DMS53 treated with DMSO at 0.1 percent for 48 hours (cell line): ENCODE data around the gene VSX1.

Experiments
- DNase-seq: peaks from one replicate; lab custom pipeline; 2025; ENCODE audit not compliant: unreplicated experiment; lab: John Stamatoyannopoulos, UW

The VSX1 gene

DNA sequence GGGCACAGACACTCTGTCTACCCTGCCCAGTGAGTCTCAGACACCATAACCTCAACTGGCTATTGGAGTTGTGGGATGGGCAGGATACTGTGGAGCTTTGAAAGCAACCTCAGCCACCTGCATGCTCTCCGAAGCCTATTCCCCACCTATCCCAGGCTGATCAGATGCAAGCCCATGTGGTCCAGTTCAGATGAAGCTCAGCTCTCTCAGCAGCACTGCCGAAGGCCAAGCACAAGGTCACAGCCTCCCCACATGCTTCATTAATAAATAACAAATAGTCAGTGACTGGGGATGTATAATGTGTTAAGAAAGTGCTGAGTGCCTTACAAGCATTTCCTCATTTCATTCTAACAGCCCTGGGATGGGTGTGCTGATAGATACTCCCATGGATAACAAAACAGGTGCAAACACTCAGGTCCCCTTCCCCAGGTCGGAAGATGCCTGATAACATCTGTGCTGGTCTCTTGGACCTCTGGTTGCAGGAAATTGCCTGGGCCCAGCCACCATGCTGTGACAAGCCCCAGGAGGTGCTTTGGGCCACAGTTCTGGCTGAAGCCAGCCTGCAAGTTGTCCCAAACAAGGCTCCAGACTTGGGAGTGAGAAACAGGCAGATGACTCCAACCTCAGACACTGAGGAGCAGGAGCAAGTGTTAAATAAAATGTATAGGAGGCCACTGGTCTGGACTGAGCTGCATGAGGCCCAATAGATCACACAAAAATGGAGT, 27.7 kb downstream of the VSX1 start:
- no peak for DNase-seq

DNA sequence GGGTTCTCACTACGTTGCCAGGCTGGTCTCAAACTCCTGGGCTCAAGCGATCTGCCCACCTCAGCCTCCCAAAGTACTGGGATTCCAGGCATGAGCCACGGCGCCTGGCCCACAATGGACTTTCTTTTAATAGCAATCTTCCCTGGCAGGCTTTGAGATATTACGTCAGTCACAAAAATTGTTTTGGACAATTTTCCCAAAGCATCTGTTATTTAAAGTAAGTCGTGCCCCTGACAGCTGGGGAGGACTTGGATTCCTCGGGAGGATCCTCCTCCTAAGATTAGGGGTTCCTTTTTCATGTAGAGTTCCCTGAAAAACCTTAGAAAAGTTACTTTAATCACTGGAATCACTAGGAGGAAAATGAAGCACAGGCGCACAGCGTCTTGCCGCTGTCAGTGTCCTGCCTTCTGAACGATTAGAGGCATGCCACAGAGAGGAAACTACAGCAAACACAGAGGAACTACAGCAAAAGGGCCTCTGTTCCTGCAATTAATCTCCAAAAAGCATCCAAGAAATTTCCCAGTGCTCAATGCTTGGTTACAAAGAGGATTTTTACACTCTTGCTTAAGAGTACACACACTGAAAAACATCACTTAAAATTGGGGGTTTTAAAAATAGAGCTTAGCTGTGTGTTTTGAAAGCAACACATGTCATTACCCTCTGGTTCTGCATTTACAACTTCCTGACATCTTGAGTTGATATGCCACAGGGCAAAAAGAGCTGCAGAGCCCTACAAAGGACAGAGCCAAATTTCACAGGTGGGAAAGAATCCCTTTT, 28.5 kb downstream of the VSX1 start:
- no peak for DNase-seq

DNA sequence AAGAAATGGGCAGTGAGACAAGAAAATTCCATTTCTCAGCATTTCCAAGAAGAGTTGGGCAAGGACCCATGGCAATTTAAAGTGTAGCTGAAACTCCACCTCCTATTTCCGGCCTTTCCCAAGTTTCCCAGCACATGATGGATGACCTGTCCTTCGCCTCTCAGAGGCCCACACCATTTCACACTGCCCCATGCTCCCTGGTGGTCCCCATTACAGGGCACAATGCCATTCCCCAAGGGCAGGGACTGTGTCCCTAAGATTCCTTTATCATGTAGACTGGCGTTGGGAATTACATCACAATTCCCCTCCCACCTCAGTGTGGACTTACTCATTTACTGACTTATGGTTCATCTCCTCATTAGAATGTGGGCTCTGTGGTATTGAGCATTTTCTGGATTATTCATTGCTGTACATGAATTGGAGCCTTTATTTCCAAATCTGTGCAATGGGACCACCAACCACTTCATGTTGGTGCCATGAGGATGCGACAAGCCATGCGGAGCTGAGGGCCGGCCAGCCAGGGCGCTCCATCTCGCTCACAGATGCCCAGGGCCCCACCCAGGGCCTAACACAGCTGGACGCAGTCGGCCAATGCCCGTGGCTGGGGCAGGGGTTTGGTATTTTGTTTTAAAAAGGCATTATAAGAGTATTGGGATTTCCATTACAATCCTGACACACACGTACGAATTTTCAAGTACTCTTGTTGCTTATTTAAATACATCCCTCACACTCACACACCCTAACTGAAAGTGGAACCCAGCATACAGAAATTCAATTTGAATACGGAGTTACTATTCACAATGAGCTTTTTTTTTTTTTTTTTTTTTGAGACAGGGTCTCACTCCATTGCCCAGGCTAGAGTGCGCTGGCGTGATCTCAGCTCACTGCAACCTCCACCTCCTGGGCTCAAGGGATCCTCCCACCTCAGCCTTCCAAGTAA, 29.4 kb downstream of the VSX1 start:
- no peak for DNase-seq

DNA sequence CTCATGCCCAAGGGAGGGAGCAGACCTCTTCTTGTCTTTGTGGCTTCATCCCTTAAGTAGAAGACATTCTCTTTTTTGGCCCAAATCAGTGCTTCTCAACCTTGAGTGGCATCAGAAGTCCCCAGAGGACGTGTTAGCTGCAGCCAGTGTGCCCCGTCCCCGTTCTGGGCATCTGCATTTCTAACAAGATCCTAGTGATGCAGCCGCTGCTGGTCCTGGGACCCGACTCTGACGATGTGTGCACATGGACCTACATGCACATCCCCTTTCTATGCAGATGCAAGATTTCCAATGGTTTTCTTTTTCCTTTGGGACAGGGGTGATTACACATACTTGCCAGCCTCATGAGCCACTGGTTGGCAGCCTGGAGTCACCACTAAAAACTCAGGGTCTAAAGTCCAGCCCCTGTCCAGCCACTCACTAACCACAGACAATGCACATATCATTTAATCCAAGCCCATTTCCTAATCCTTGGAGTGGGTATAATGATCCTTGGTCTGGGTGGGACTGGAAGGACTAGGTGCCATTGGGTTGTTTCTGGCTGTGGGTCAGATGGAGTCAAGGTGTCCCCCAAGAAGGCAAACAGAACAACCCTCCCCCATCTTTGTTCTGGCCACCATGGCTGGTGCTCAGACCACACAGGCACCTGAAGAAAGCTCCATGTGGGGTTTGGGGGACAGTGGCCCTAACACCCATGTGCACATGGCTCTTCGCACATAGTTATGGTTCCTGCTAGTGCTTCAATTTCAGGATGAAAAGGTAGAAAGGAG, 30.4 kb downstream of the VSX1 start:
- DNase-seq: no peak

DNA sequence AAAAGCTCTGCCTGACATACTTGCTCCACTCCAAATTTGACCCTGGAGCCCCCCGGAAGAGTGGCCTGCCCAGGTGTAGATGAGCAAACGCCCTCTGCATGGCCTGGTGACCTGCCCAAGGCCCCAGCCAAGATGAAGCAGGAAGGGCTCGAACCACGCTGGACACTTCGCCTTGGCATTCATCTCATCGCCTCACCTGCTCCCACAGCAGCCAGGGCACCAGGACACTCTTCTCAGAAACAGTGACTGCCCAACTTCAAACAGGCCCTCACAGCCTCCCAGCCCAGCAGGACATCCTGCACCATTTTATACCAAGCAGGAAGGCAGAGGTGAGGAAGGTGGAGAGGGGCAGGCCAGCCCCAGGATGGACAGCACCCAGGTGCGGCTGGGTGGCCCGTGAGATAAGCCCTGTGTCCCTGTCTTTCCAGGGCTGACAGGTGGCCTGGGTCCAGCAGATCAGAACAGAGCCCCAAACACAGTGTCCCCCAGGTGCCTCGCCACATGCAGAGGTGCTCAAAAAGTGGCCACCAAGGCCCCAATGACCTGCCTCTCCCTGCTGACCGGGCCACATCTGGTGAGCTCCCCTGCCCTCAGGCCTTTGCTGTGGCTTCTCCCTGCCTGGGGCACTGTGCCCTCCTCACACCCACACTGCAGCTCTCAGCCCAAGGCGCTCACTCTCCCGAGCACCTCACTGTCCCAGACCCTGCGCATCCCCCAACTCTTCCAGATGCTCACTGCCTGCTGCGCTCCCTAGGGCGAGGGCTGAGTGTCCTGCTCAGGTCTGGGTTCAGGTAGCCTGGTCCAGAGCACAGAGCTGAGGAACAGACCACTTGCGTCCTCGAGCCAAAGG, 31.2 kb downstream of the VSX1 start:
- no peak for DNase-seq

DNA sequence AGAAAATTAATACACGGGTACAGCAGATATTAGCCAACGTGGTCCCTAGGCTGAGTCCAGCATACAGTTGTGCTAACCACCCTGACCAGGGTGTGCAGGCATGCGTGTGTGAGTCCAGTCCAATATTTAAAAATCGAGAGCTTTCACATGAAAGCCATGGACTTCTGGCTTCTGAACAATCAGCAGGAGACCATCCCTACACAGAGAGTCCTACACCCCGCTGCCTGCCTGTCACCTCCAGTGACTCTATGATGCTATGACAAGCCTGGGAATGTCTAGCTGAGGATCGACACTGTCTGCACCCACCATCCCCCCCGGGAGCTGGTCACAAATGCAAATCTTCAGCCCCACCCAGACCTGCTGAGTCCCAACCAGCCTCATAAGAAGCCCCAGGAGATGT, 31.9 kb downstream of the VSX1 start:
- no peak for DNase-seq

DNA sequence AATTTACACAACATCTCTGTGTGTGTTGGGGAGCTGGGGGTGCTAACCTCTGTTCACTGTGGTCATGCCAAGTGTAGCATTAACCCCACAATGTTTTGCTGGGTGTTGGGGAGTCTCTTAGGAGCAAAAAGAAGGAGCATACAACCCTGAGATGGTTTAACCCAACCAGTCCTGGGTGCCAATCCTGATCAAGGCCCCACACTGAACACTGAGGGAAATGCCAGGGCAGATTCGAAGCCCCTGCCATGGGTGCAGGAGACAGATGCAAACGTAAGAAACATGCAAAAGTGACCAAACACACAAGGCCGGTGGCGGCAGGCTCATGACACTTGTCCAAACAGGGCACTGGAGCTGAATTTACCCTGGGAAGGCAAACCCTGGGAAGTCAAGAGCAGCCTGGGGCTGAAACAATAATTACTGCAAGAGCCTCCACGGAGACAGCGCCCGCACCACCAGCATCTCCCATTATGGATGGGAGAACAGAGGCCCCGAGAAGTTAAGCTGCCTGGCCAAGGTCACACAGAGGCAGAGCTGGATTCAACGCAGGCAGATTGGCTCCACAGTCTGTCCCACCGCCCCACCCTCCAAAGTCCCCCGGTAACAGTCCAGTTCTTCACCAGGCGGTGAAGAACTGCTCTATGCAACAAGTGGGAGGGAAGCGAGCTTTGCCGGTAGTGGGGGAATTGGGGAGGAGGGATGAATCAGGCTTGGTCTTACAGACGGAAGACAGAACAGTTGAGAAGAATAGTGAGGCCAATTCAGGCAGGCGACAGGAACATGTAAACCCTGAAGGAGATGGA, 32.5 kb downstream of the VSX1 start:
- no peak for DNase-seq

DNA sequence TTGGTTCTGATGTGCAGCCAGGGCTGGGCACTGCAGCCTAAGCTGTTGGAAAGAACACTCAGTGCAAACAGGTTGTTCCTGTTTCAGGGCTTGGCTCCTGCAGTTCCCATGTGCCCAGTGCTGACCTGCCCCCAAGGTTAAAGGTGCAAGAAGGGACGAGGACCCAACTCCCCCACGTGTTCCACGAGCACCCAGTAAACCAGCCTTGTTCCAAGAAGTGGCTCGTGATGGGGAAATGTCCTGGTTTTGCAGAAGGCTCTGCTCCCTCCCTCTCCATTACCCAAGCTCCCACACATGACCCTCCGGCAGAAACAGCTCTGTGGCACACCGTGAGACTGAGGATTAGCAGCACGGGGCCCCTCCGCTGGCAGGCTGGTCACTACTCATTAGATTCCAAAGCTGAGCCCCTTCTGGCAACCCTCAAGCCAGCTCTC, 33.4 kb downstream of the VSX1 start:
- DNase-seq: no peak

DNA sequence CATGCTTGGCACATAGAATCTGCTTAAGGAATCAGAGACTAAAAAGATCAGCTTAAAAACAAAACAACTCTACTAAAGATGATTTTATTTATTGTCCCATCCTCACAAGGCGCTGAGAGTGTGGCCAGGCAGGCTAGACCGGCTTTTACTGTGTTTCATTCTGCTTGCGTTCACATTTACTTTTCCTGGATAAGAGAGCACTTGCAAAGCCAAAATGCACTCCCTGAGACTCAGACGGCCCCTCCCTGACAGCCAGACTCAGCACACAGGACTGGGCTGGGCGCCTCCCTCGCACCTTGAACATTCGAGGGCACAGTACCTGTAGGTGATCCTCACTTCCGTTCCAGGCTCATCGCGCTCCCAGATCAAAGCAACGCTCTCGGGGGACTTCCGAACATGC, 34.2 kb downstream of the VSX1 start:
- no peak for DNase-seq

DNA sequence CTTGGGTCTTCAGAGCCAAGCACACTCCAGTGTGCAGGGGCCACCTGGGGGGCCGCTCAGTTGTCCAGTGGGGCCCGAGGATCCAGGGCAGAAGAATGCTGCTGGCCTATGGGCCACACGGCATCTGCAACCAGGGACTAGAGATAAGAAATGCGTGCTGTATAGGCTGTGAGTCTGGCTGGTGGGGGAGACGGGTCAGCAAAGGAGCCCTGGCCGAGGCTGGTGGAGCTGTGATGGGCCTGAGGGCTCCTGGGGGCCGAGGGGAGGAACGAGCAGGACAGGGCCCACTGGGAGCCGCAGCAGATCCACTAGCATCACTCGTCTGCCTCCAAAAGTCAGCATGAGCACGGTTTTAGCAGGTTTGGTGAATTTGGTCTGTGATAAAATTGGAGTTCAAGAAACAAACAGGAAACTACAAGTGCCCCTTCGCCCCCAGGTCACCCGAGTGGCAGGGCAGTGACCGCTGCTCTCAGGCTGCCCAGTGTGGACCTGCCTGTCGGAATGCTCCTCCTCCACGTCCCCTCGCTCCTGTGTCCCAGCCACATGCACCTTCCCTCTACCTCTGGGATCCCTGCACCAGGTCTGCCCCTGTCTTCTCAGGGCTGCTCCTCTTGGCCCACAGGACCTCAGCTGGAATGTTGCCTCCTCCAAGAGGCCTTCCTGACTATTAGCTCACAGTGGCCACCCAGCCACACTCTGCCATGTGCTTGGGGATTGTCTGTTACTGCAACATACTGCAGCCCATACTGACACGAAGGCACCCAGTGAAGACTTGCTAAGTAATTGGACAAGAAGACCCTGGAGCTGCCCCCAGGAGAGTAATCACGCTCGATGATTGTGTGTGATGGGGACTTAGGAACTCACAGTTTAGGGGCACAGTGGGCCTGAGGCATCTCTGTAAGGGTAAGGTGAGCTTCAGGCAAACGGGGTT, 34.9 kb downstream of the VSX1 start:
- no peak for DNase-seq

DNA sequence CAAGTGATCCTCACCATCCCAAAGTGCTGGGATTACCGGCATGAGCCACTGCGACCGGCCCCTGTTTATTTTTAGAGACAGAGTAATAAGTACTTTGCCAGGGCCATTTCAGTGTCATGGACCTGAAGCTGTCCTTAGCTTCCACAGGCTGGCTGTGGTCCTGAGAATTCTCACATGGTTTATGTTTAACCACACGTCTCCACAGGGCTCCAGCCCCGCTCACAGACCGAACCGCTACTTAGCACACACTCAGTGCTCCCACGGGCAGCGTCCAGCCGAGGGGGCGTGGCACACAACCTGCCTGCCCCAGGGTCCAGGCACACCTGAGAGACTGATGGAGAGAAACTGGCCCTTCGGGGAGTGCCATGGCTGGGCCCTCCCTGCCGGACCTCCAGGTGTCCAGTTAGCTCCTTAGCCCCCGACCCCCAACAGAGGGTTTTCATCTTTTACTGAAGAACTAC, 35.7 kb downstream of the VSX1 start:
- no peak for DNase-seq

DNA sequence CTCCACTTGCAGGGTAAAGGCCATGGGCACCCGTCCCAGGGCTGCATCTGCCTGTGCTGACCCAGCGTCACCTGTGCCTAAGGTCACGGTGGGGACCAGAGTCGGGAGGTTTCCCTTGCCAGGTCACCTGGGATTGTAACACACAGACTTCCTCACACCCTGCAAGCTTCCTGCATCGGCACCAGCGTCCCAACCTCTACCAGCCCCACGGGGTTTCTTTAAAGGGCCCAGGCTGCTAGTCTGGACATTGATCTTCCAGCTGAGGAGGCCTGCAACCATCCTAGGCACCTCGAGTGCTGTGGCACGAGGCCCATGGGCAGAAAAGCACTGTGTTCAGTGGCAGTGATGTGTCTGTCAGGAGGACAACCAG, 36.6 kb downstream of the VSX1 start:
- DNase-seq: no peak

DNA sequence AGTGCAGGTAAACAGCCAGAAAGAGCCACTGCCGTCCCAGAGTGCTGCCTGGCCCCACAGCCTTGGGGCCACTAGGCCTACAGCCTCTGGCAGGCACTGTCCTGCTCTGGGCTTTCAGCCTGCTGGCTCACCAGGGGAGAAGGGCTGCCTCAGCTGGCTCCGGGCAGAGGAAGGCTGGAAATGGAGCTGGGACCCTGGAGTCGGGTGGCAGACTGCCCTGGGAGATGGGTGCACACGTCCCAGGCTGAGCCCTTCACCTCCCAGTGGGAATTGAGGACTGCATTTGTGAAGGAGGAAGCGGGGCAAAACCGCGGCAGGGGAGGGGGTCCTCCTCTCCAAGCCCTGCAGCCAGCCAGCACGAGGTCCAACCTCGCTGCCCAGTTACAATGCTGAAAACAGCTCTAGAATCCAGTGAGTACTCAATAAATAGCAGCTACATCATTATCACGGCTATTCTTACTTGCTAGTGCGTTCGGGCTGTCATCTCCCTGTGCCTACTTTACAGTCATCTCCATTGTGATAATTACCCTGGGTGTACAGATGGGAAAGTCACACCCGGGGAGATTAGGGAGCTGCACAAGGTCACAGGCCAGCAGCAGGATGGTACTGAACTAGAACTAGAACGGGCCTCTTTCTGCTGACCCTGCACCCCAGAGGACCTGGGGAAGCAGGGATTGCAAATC, 37.1 kb downstream of the VSX1 start:
- no peak for DNase-seq

DNA sequence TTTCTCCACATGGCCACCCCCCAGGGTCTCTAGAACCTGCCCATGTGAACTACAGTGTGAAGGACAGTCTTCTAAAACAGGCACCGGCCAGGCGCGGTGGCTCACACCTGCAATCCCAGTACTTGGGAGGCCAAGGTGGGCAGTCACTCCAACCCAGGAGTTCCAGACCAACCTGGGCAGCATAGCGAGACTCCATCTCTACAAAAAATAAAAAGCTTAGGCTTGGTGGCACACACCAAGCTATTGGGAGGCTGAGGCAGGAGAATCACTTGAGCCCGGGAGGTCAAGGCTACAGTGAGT, 37.7 kb downstream of the VSX1 start:
- DNase-seq: no peak

DNA sequence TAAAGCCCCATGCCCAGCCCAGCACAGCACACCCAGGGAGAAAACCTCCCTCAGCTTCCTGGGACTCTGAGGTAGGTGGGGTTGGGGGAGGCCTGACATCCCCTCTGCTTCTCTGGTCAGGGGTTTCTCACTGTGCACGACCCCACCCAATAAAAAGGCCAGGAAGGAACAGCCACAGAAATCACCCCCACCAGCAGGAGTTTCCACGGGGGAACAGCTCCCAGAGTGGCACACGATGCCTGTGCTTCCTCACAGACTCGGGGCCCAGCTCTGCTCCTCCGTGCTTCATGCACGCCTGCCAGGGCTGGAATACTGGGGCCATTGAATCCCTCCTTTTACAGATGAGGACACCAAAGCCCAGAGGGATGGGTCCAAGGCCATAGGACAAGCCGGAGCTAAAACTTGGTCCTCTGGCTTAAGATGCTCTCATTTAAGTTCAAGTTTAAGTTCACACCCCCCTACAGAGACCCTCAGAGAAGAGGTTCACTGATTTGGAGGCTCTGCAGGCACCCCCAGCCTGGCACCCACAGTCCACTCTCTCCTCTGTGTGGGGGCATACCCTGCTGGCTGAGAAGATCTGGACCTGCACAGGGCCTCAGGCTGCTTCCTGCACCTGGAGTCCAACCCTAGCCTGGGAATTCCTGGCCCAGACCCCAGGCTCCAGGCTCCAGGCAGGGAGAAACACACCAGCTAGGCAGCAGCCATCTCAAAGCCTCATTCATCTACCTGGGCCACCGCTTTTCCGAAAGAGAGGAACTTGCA, 38.3 kb downstream of the VSX1 start:
- no peak for DNase-seq

DNA sequence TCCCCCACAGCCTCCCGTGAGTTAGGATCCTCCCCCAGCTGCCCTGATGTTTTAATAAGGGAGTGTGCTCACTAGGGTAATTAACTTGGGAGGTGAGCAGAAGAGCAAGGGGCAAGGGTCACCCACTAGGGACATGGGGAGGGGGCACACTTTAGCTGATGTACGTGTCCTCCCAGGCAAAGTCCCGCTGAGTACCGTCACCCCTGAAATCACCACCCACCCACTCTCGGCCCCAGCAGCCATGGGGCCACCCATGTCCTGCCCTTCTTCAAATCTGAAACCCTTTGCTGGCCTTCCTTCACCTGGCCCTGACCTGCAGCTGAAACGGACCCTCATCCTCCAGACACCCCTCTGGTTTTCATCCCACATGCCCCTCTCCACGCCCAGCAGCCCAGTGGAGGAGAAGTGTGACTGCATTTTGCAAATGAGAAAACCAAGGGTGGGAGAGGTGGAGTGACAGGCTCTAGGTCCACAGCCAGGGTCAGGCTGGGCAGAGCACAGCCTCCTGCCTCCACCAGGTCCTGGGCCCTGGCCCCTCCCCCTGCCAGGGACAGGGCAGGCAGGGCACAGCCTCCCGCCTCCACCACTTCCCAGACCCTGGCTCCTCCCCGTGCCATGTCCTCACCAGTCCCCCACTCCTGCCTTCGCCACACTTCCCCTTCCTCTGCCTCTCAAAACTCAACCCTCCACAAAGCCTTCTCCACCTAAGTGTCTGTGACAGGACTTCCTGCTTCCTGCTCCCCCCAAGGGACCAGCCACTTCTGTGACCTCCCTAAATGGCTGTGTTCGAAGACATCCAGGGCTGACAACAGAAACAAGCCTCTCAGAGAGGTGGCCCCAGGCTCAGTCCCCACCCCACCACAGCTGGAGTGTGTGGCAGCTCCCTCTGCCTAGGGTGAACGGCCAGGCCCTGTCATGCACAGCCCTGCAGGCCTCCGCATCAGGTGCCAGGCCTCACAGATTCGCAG, 39.1 kb downstream of the VSX1 start:
- no peak for DNase-seq
